Subcutaneous abdominal adipose tissue (tissue), 5 donors: ENCODE data around the gene SLC9C1.

ENCODE experiments used
- H3K27ac ChIP-seq: one replicate; pipeline ENCODE4 v1.7.0; 2013; ENCODE audit warnings: low read depth, mild to moderate bottlenecking, inconsistent platforms, low read length, moderate library complexity
- H3K27me3 ChIP-seq, 5 donors: one replicate each; pipeline ENCODE4 v1.7.0; 2013; ENCODE audit warnings: low read length in 5 of 5, inconsistent platforms in 1 of 5; ENCODE audit not compliant: control insufficient read depth in 5 of 5, insufficient read depth in 4 of 5
- H3K36me3 ChIP-seq, 5 donors: one replicate each; pipeline ENCODE4 v1.7.0; 2013; ENCODE audit warnings: low read length in 5 of 5; ENCODE audit not compliant: control insufficient read depth in 5 of 5, insufficient read depth in 5 of 5
- H3K4me1 ChIP-seq, 5 donors: one replicate each; pipeline ENCODE4 v1.7.0; 2013; ENCODE audit warnings: low read length in 5 of 5, mild to moderate bottlenecking in 3 of 5, moderate library complexity in 1 of 5; ENCODE audit not compliant: control insufficient read depth in 5 of 5, insufficient read depth in 5 of 5
- H3K4me3 ChIP-seq, 5 donors: one replicate each; pipeline ENCODE4 v1.7.0; 2013; ENCODE audit warnings: low read length in 5 of 5, low read depth in 1 of 5
- H3K9ac ChIP-seq, 5 donors: one replicate each; pipeline ENCODE4 v1.7.0; 2013; ENCODE audit warnings: low read length in 5 of 5, mild to moderate bottlenecking in 4 of 5, moderate library complexity in 3 of 5
- H3K9me3 ChIP-seq, 5 donors: one replicate each; pipeline ENCODE4 v1.7.0; 2013; ENCODE audit warnings: low read length in 5 of 5; ENCODE audit not compliant: control insufficient read depth in 5 of 5
- donor health status: healthy.
- donor health status: healthy.
- donor health status: healthy.
- donor health status: healthy.
- donor health status: healthy.

The SLC9C1 gene

DNA sequence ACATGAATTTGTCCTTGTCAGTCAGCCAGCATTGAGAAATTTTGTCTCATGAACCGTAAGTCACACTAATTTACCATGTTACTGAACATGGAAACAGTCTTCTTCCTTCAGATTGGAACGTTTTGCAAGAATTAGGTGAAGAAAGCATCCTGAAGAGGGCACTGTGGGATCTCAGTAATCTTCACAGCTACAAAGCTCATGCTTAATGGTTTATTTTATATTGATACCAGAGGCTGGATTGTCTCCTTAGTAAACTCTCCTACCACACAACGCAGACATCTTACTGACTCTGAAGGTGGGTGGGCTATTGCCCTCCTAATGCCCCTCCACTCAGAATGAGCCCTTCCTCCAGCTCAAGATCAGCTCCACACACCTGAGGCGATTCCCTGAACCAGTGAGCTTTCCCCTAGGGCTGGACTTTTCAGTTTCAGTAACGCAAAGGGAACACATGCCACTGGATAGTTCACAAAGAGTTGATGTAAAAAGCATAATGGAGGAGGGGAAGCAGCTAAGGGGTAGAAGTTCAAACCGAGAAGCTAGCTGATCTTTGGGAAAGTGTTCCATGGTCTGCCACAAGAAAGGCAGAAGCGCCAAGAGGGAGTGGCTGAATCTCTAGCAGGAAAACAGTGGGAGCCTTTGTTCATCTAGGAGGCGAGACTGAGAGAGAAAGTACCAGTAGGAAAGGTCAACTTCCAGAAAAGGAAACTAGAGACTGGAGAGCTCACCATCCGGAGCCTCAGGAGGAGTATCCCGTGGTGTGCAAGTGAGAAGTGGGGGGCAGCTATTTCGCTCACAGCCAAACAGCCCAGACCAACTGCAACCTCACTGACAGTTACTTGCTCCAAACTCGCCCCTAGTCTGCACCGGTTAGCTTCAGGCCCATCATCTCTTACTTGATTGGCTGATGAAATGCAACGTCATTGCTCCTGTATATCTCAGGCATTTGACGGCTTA lies at the start of gene SLC9C1:
SLC9C1 (minus strand) TSS at position 849 of the 954 bp plus-strand sequence. CDS start 7,425 bp downstream, outside the sequence.
- Histone ChIP-seq H3K4me1 (peaks cover 0 to 13% (median 11%) of the 10 kb centered on the region in 5 donors), H3K9me3 (no peaks in the 10 kb centered on the region), H3K27ac (peak within 1 kb of the TSS; percentile 63), H3K36me3 (no peaks in the 10 kb centered on the region), H3K27me3 (no peaks in the 10 kb centered on the region), H3K9ac (peak within 1 kb of the TSS in 4 of 5 donors; percentile 44 to 81 (median 74)), H3K4me3 (peak within 1 kb of the TSS; percentile 58 to 77 (median 67))

GRCh38 chr3:112341386-112341785 lies 47.4 kb upstream of the SLC9C1 start:
- Histone ChIP-seq H3K4me1 (peaks cover 0 to 28% (median 23%) of the 10 kb centered on the region in 5 donors), H3K36me3 (peaks cover 8 to 14% (median 11%) of the 10 kb centered on the region in 5 donors), H3K9me3 (peaks cover 0 to 7% (median 4%) of the 10 kb centered on the region in 5 donors), H3K27me3 (no peaks in the 10 kb centered on the region), H3K4me3 (no peak overlapping the region), H3K27ac (no peak overlapping the region), H3K9ac (no peak overlapping the region)

DNA sequence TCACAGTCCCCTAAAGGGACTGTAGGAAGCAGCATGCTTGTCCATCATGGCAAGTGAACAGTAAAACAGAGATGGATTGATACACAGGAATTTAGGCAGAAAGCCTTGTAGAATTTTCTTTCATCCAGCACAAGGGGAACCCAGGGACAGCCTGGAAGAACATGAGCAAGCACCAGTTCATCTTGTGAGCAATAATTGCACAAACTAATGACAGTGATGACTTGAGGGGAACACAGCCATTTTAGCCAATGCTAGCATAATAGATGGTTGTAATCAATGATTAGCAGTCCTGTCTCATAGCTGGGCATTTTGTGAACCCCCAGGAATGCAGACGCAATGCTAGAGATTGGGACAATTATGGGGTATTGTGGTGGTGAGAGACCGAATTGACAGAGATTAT lies 45.6 kb upstream of the SLC9C1 start:
- Histone ChIP-seq H3K9ac (no peak overlapping the region), H3K36me3 (peaks cover 0 to 2% (median 0%) of the 10 kb centered on the region in 5 donors), H3K4me3 (no peak overlapping the region), H3K27me3 (no peaks in the 10 kb centered on the region), H3K9me3 (peaks cover 0 to 7% (median 4%) of the 10 kb centered on the region in 5 donors), H3K27ac (no peak overlapping the region), H3K4me1 (peaks cover 0 to 33% (median 24%) of the 10 kb centered on the region in 5 donors)

DNA sequence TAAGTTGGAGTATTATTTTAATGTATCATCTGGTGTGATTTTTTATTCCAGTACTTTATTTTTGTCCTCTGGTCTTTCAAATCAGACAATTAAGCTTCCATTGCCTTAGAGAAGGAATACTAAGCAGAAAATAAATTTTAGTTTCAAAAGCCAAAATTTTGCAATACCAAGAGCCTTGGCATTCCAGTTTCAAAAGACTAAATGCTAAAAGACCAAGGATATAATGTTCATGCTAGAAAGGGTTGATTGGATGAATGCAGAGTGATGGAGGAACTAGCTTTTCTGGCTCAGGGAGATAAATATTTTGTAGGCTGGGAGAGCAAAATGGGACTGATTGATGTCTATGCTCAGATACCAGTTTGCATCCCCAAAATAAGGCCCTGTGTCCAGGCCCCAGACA lies 45.1 kb upstream of the SLC9C1 start:
- Histone ChIP-seq H3K9me3 (peaks cover 0 to 7% (median 4%) of the 10 kb centered on the region in 5 donors), H3K27me3 (no peaks in the 10 kb centered on the region), H3K9ac (no peak overlapping the region), H3K36me3 (peaks cover 0 to 2% (median 0%) of the 10 kb centered on the region in 5 donors), H3K27ac (peak overlapping the region; percentile 38), H3K4me3 (no peak overlapping the region), H3K4me1 (peaks cover 0 to 34% (median 26%) of the 10 kb centered on the region in 5 donors)

- H3K9ac ChIP-seq, result no peak overlapping the region
- H3K4me3 ChIP-seq, result no peak overlapping the region
- peaks cover 0 to 38% (median 26%) of the 10 kb centered on the region in 5 donors for H3K4me1 ChIP-seq
- no peaks in the 10 kb centered on the region for H3K27me3 ChIP-seq
- peak overlapping the region; percentile 38 for H3K27ac ChIP-seq
- peaks cover 0 to 2% (median 0%) of the 10 kb centered on the region in 5 donors for H3K36me3 ChIP-seq
- H3K9me3 ChIP-seq, result peaks cover 0 to 6% (median 3%) of the 10 kb centered on the region in 5 donors
These were observed 44.7 kb upstream of the SLC9C1 start for GRCh38 chr3:112338727-112339056.

GRCh38 chr3:112338021-112338726 lies 44.2 kb upstream of the SLC9C1 start:
- H3K4me3 ChIP-seq, result no peak overlapping the region
- H3K27ac ChIP-seq, result peak overlapping the region; percentile 38
- H3K27me3 ChIP-seq, result no peaks in the 10 kb centered on the region
- H3K36me3 ChIP-seq, result peaks cover 0 to under 1% (median 0%) of the 10 kb centered on the region in 5 donors
- H3K4me1 ChIP-seq, result peaks cover 0 to 43% (median 27%) of the 10 kb centered on the region in 5 donors
- no peak overlapping the region for H3K9ac ChIP-seq
- peaks cover 0 to 1% (median 0%) of the 10 kb centered on the region in 5 donors for H3K9me3 ChIP-seq

- H3K4me3 ChIP-seq, result no peak overlapping the region
These were observed 41.4 kb upstream of the SLC9C1 start for GRCh38 chr3:112335434-112335781.

DNA sequence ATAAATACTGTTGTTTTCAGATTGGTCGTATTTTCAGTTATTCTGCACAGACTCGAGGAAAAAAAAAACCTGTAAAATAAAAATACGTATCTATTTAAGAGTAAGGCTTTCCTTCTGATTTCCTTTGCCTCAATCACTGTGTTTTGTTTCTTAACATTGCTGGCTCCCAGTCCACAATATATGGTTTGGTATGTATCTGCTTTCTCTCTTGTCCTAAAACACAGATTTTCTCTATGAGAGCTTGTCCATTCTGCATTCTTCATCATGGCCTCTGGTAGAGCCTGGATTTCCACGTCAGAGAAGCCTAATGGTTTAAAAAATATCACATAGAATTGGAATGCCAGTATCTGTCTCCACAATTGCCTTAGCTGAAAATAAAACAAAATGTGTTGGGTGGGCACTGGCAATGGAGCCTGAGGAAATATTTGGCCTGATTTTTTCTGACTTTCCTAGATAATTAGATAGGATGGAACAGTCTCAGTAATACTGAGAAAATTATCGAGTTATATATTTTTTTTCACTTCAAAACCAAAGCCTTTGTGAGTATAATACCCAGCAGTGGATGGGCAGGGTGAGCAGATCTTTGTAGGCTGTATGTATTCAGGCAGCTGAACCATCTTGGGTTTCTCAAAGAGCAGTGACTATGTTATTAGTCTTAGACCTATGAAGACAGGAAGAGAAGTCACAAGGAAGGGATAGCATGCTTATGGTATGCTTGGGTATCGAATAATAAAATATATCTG lies 40.8 kb upstream of the SLC9C1 start:
- Histone ChIP-seq H3K9me3 (no peaks in the 10 kb centered on the region), H3K4me3 (peak overlapping the region in 4 of 5 donors; percentile 25 to 93 (median 80)), H3K36me3 (no peaks in the 10 kb centered on the region), H3K4me1 (peaks cover 0 to 48% (median 32%) of the 10 kb centered on the region in 5 donors), H3K27ac (peak overlapping the region; percentile 82), H3K9ac (peak overlapping the region in 4 of 5 donors; percentile 58 to 87 (median 76)), H3K27me3 (no peaks in the 10 kb centered on the region)

More at GRCh38 chr3:112335434-112335781, 41.4 kb upstream of the SLC9C1 start:
- peak overlapping the region; percentile 82 for H3K27ac ChIP-seq
- no peaks in the 10 kb centered on the region for H3K9me3 ChIP-seq
- H3K9ac ChIP-seq, result no peak overlapping the region
- H3K27me3 ChIP-seq, result no peaks in the 10 kb centered on the region
- H3K36me3 ChIP-seq, result no peaks in the 10 kb centered on the region
- H3K4me1 ChIP-seq, result peaks cover 0 to 48% (median 32%) of the 10 kb centered on the region in 5 donors

DNA sequence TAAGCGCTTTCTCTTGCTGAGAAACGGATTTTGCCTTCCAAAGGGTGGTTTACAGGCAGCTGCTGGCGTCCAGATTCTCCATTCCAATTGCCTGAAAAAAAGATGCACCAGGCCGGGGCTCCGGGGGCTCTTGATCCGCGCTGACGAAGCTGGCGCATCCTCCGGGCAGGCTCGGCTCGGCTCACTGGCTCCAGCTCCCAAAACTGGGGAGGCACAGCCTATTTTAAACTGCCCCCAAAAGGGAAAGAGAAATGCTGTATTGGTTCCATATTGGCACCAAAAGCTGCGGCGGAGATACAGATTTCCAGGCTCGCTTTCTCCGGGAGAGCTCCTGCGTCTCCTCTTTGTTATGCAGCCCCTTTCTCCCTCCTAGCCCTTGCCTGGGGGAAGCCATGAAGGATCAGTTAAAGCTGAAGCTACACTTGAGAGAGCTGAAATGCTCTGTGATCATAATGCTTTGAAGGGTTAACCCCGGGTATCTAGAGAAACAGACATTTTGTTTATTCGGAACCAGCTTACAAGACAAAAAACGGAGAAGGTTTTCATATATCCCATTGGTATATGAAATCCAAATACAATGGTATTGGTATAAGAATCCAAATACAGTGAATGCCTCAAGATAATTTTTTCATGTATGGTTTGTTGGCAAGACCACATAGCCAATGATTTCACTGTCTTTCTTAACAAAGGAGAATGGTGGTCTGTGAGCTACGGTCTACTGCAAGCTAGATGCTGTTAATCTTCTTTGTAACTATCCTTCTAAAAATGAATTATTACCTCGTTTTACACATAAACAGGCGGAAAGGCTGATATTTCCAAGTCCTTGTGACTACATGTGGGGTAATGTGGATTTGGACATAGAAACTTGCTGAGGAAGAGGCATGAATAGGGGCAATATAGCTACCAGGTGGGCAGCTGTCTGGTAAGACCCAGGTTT lies 39.6 kb upstream of the SLC9C1 start:
- Histone ChIP-seq H3K4me3 (peak overlapping the region; percentile 73 to 93 (median 86)), H3K36me3 (no peaks in the 10 kb centered on the region), H3K27me3 (no peaks in the 10 kb centered on the region), H3K4me1 (peaks cover 0 to 37% (median 24%) of the 10 kb centered on the region in 5 donors), H3K9me3 (no peaks in the 10 kb centered on the region), H3K9ac (peak overlapping the region; percentile 58 to 87 (median 71)), H3K27ac (peak overlapping the region; percentile 82)
